Liver (tissue), 9 donors: ENCODE results near the gene ZFYVE28. TPM values are rescaled to one million over a fixed set of nuclear protein-coding genes. Genes with fewer than 3 reads are reported as not detected.

Experiments used
- DNase-seq: peaks from one replicate; pipeline ENCODE4 v3.0.0-alpha.2; 2017; ENCODE audit warnings: low spot score
- H3K27ac ChIP-seq, 2 donors: one replicate each; pipeline ENCODE4 v1.7.0; 2013; ENCODE audit warnings: inconsistent platforms in 2 of 2, low read length in 2 of 2, control low read depth in 1 of 2, low read depth in 1 of 2, mild to moderate bottlenecking in 1 of 2
- H3K27me3 ChIP-seq, 4 donors: one replicate each; pipeline versions ENCODE4 v1.6.1 to v1.7.0; 2013; ENCODE audit warnings: low read length in 3 of 4, inconsistent platforms in 1 of 4, mild to moderate bottlenecking in 1 of 4, moderate library complexity in 1 of 4; ENCODE audit not compliant: control insufficient read depth in 4 of 4, insufficient read depth in 4 of 4
- H3K36me3 ChIP-seq, 4 donors: one replicate each; pipeline versions ENCODE4 v1.6.1 to v1.7.0; 2013; ENCODE audit warnings: low read length in 3 of 4, mild to moderate bottlenecking in 3 of 4, low read depth in 1 of 4, moderate library complexity in 1 of 4; ENCODE audit not compliant: control insufficient read depth in 4 of 4, insufficient read depth in 3 of 4
- H3K4me1 ChIP-seq, 4 donors: one replicate each; pipeline versions ENCODE4 v1.6.1 to v1.7.0; 2013; ENCODE audit warnings: low read length in 3 of 4, mild to moderate bottlenecking in 3 of 4, moderate library complexity in 1 of 4; ENCODE audit not compliant: control insufficient read depth in 4 of 4, insufficient read depth in 4 of 4
- H3K4me3 ChIP-seq, 3 donors: one replicate each; pipeline versions ENCODE4 v1.6.1 to v1.7.0; 2013; ENCODE audit warnings: low read length in 3 of 3, control low read depth in 1 of 3, low read depth in 1 of 3, mild to moderate bottlenecking in 1 of 3
- H3K9ac ChIP-seq, 2 donors: one replicate each; pipeline ENCODE4 v1.7.0; 2013; ENCODE audit warnings: low read length in 2 of 2, mild to moderate bottlenecking in 2 of 2, moderate library complexity in 2 of 2, control low read depth in 1 of 2, low read depth in 1 of 2
- H3K9me3 ChIP-seq, 4 donors: one replicate each; pipeline versions ENCODE4 v1.6.1 to v1.7.0; 2013; ENCODE audit warnings: low read length in 3 of 4; ENCODE audit not compliant: control insufficient read depth in 4 of 4
- ATF3 ChIP-seq: IDR thresholded peaks from 2 replicates; pipeline ENCODE4 v1.6.1; 2016; ENCODE audit warnings: antibody characterized with exemption
- CTCF ChIP-seq: fragments of 150-350 bp; IDR thresholded peaks from 2 replicates; pipeline ENCODE4 v1.5.1; 2017; ENCODE audit warnings: improper control_type of control experiment, low read depth, low read length; ENCODE audit not compliant: missing input control
- EGR1 ChIP-seq, 2 donors: IDR thresholded peaks; 2 replicates each; pipeline ENCODE4 v1.6.1; 2016 to 2018; ENCODE audit warnings: antibody characterized with exemption in 2 of 2, low read depth in 2 of 2
- FOXA1 ChIP-seq: IDR thresholded peaks from 2 replicates; pipeline ENCODE4 v1.6.1; 2016; ENCODE audit warnings: antibody characterized with exemption
- FOXA2 ChIP-seq: IDR thresholded peaks from 2 replicates; pipeline ENCODE4 v1.6.1; 2016; ENCODE audit warnings: antibody characterized with exemption
- GABPA ChIP-seq, 2 donors: IDR thresholded peaks in 1 of 2; conservative IDR thresholded peaks in 1 of 2; 2 replicates each; pipeline ENCODE4 v1.6.1; 2016; ENCODE audit warnings: antibody characterized with exemption in 2 of 2, mild to moderate bottlenecking in 1 of 2, moderate library complexity in 1 of 2
- HNF4G ChIP-seq: IDR thresholded peaks from 2 replicates; pipeline ENCODE4 v1.6.1; 2016; ENCODE audit warnings: antibody characterized with exemption
- MAX ChIP-seq: IDR thresholded peaks from 2 replicates; pipeline ENCODE4 v1.6.1; 2016; ENCODE audit warnings: antibody characterized with exemption
- NR2F2 ChIP-seq: IDR thresholded peaks from 2 replicates; pipeline ENCODE4 v1.6.1; 2016; ENCODE audit warnings: antibody characterized with exemption
- REST ChIP-seq: IDR thresholded peaks from 2 replicates; pipeline ENCODE4 v1.6.1; 2016; ENCODE audit warnings: antibody characterized with exemption, mild to moderate bottlenecking
- RXRA ChIP-seq, 2 donors: IDR thresholded peaks; 2 replicates each; pipeline ENCODE4 v1.6.1; 2017 to 2018; ENCODE audit warnings: antibody characterized with exemption in 2 of 2, mild to moderate bottlenecking in 1 of 2
- SP1 ChIP-seq: IDR thresholded peaks from 2 replicates; pipeline ENCODE4 v1.6.1; 2018; ENCODE audit warnings: antibody characterized with exemption, mild to moderate bottlenecking
- TAF1 ChIP-seq: conservative IDR thresholded peaks from 2 replicates; pipeline ENCODE4 v1.6.1; 2016; ENCODE audit warnings: antibody characterized with exemption, mild to moderate bottlenecking
- YY1 ChIP-seq: IDR thresholded peaks from 2 replicates; pipeline ENCODE4 v1.6.1; 2016; ENCODE audit warnings: antibody characterized with exemption, mild to moderate bottlenecking
- ZBTB33 ChIP-seq: IDR thresholded peaks from 2 replicates; pipeline ENCODE4 v1.6.1; 2016; ENCODE audit warnings: antibody characterized with exemption
- whole genome bisulfite sequencing: extraction: QIAGEN DNeasy Blood & Tissue Kit; methylation state at CpG from one replicate; pipeline ENCODE4 v1.1.7; 2013; 5-methylcytosine and 5-hydroxymethylcytosine counted together
- polyA plus RNA-seq, 2 donors: library from polyadenylated mRNA; stranded (reverse) in 1 of 2; unstranded in 1 of 2; fragments of 200-250 nt in 1 of 2; fragments of >200 nt in 1 of 2; fragmentation: Nextera tagmentation in 1 of 2; extraction: Ambion mirVana in 1 of 2; gene quantifications; one replicate each; pipeline versions ENCODE4 v1.2.1 to v1.2.3, GENCODE V29; 2013 to 2015
- total RNA-seq, 2 donors: library from RNA; depleted of rRNA; stranded (reverse); fragments of >200 nt; gene quantifications; one replicate each; pipeline ENCODE4 v1.2.3, GENCODE V29; 2014
- donor health status: healthy.
- donor health status: healthy.
- donor health status: healthy.
- donor health status: healthy.
- donor health status: healthy.

Gene ZFYVE28
- total and polyA plus RNA-seq, 4 donors, result 2.0 to 6.1 (median 2.7) TPM

- TF ChIP-seq REST (no peak), CTCF (no peak), ATF3 (no peak), TAF1 (no peak), GABPA (IDR thresholded peaks at IDR 0.05 in 1 of 2, conservative IDR thresholded peaks at IDR 0.05 in 1 of 2) (no peak), EGR1 (IDR thresholded peaks at IDR 0.05; ENCODE audit: low read depth in 2 of 2) (no peak), SP1 (no peak), YY1 (no peak)
- H3K36me3 ChIP-seq, result no peaks in the 10 kb centered on the region
- H3K9ac ChIP-seq, result no peak overlapping the region
- H3K4me3 ChIP-seq, result no peak overlapping the region
- no peaks in the 10 kb centered on the region for H3K27me3 ChIP-seq
- H3K27ac ChIP-seq, result no peak overlapping the region
- H3K4me1 ChIP-seq, result peaks cover 0 to 11% (median 5%) of the 10 kb centered on the region in 4 donors
- no peak for DNase-seq
- 95% methylated on average over 12 of the region's 12 CpGs for WGBS
- no peaks in the 10 kb centered on the region for H3K9me3 ChIP-seq
These were observed 30.6 kb downstream of the ZFYVE28 start for GRCh38 chr4:2387829-2388228.

GRCh38 chr4:2387218-2387617, 31.2 kb downstream of the ZFYVE28 start:
- Histone ChIP-seq H3K36me3 (no peaks in the 10 kb centered on the region), H3K27ac (no peak overlapping the region), H3K4me3 (no peak overlapping the region), H3K9me3 (no peaks in the 10 kb centered on the region), H3K27me3 (no peaks in the 10 kb centered on the region), H3K9ac (no peak overlapping the region), H3K4me1 (peaks cover 0 to 11% (median 5%) of the 10 kb centered on the region in 4 donors)
- no peak for DNase-seq
- WGBS, result 96% methylated on average over 17 of the region's 17 CpGs
- no peak for TF ChIP-seq RXRA (IDR thresholded peaks at IDR 0.05)
- TF ChIP-seq FOXA2, result no peak
- TF ChIP-seq TAF1, result no peak
- no peak for TF ChIP-seq EGR1 (IDR thresholded peaks at IDR 0.05; ENCODE audit: low read depth in 2 of 2)
- TF ChIP-seq MAX, result no peak
- no peak for TF ChIP-seq ZBTB33
- no peak for TF ChIP-seq FOXA1
- no peak for TF ChIP-seq HNF4G
- TF ChIP-seq ATF3, result no peak
- TF ChIP-seq NR2F2, result no peak
